GM18520 (cell line): Measurements from ENCODE around the gene CLUH.
"Not testable (repeated sequence)": the region's sequence is repeated elsewhere in the genome, so short reads cannot be mapped to it uniquely, and the experiment has no call there.

Experiments
- ATAC-seq: cut with Tn5 transposase; IDR thresholded peaks from one replicate; pipeline ENCODE4 v1.9.1; 2021; ENCODE audit not compliant: unreplicated experiment

CLUH gene

DNA sequence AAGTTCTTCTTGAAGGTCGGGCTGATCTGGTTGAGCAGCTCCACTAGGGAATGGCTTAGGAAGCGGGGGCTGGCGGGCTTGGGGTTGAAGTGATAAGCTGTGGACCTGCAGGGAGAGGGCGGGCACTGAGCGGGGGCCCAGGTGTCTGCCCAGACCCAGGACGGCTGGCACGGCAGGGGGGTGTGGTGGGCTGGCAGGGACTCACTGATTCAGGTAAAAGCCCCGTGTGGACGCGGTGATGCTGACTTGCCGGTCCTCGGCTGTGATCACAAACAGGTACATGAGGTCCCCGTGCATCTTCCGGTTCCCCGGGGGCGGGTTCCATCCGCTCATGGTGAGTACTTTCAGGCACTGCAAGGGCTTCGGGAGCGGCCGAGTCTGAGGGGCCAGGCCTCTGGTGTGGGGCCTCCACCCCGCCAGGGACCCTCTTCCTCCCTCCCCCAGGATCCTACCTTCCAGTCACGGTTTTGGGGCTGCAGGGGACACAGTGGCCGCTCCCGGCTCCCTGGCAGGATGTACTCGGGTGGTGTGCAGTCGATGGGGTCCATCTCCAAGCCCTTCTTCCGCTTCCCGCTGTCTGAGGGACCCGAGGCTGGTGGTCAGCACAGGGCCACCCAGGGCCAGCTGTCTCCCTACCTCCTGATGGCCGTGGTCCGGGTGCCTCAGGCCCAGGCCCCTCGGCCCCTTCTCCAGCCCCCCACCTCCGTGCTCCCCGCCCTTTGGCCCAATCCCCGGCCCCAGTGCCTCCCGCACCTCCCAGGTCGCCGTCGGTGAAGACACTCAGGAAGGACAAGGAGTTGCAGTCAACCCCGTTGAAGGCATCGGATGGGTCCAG is 10.2 kb downstream of the CLUH start:
- no peak for ATAC-seq

GRCh38 chr17:2700491-2701141 is 10.9 kb downstream of the CLUH start:
- no peak for ATAC-seq

- ATAC-seq = no peak
Measured at GRCh38 chr17:2700030-2700490, 11.5 kb downstream of the CLUH start.

- not testable (repeated sequence) for ATAC-seq
Measured at GRCh38 chr17:2699216-2699805, 12.3 kb downstream of the CLUH start.

GRCh38 chr17:2697611-2698162 is 13.9 kb downstream of the CLUH start:
- no peak for ATAC-seq

DNA sequence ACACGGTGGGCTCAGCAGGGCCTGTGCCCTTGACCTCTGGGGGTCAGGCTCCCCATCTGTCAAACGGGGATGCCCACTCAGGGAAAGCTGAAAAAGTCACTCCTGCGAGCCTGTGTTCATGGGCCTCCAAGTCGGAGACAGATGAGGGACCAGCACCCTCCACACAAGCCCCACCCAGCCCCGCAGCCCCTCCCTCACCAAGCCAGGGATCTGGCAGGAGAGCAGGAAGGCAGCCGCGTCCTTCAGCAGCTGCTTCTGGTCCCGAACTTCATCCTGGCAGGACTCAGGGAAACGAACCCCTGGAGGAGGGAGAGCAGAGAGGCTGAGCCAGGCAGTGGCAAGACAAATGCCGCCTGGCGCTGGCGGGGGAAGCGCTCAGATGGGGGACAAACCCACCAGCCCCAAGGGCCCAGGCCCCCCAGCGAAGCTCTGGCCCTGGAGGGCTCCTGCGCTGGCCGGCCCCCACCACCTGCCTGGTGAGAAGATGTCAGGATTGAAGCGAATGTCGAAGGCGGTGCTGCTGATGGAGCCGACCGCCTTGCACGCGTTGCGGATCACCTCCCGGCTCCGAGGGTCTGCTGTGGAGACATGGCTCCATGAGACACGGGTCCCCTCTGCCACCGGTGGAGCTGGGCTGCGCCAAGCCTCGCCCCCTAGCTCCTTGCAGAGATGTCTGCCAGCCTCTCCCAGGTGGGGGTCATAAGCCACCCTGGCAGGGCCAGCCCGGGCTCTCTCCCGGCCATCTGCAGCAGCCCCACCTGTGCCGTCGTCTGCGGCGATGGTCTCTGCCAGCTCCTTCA is 15.4 kb downstream of the CLUH start:
- ATAC-seq = no peak

DNA sequence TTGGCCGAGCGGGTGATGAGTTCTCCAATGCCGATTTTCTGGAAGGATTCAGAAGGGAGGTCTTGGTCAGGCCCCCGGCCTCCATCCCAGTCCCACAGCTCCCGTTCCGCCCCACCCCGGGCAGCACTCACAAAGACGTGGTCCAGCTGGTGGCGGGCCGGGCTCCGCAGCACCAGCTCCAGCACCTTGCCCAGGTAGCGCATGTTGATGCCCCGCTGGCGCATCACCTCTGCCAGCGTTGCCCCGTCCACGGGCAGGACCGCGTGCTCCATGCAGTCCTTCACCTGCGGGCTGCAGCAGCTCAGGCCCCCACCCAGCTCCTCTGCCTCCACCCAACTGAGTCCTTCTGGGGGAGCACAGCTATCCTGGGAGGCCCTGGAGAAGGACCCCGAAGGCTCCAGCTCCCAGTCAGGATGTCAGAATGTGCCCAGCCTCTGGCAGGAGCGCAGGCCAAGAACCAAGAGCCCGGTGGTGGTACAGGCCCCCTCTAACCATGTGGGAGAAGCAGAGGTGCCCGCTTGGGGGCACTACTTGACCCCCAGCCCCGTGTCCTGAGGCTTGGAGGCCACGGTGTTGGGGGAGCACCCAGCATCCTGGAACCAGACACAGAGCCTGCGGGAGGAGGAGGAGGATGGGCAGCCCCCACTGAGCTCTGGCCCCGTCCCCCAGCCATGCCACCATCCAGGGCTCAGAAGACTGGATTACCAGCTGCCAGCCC is 16.2 kb downstream of the CLUH start:
- ATAC-seq = no peak

DNA sequence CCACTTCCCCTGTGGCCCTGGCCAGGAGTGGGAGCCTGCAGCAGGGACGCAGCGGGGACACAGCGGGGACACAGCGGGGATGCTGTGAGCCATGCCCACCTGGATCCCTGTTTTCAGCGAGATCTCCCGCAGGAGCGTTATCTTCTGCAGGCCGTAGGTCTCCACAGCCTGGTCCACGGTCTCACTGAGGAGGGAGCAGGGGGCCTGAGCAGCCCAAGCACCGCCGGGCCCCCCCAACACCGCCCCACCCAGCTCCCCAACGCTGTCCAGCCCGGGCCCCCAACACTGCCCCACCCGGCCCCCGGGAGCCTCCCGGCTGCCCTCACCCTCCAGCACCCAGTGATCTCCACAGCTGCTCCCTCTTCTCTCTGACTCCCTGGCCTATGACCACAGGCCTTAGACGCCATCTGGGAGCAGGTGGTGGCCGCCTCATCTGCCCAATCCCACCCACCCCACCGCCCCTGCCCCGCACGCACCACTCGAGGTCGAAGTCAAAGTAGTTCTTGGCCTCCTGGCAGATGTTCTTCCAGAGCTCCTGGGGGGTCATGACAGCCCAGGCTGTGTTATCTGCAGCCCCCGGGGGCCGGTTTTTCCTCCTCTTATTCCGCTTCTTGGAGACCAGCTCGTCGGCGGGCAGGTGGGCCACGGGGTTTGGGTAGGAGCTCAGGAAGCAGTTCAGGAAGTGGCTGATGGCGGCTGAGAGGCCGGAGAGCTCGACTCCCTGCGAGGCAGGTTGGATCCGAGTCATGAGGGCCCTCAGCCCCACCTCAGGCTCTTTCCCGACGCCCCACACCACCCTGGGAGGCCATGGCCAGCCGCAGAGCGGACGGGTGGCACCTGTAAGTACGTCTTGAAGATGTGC is 17.0 kb downstream of the CLUH start:
- no peak for ATAC-seq

DNA sequence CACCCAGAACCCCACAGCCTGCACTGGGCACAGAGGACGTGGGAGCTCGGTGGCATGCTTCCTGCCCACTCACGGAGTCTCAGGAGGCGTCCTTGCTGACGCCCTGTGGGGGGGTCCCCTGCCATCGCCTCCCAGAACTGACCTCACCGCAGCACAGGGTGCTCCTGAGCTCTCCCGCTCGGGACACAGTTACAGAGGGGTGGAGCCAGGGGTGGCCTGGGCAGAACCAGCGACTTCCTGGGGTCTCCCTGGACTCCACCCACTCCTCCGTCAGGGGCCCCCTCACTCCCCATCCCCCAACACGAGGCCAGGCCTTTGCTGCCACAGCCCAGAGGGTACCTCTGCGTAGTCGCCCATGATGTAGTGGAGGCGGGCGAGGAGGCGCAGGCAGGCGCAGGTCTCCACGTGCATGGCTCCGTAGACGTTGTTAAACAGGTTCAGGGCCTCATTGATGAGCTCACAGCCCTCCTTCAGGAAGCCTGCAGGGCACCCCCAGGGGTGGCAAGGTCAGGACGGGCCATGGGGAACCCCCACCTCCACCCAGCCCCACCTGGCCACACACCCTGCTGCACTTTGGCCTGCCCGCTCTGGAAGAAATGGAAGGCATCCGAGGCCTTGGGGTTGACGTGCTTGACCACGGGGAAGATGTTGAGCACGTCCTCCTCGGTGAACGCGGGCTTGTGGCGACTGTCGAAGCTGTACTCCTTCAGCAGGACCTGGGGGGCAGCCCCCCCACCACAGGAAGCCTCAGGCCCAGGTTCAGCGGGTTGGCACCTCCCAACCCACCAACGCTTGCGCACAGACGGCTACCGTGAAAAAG is 17.8 kb downstream of the CLUH start:
- no peak for ATAC-seq

GRCh38 chr17:2692781-2693135 is 18.8 kb downstream of the CLUH start:
- ATAC-seq = no peak

- no peak for ATAC-seq
Measured at GRCh38 chr17:2691965-2692780, 19.4 kb downstream of the CLUH start.

DNA sequence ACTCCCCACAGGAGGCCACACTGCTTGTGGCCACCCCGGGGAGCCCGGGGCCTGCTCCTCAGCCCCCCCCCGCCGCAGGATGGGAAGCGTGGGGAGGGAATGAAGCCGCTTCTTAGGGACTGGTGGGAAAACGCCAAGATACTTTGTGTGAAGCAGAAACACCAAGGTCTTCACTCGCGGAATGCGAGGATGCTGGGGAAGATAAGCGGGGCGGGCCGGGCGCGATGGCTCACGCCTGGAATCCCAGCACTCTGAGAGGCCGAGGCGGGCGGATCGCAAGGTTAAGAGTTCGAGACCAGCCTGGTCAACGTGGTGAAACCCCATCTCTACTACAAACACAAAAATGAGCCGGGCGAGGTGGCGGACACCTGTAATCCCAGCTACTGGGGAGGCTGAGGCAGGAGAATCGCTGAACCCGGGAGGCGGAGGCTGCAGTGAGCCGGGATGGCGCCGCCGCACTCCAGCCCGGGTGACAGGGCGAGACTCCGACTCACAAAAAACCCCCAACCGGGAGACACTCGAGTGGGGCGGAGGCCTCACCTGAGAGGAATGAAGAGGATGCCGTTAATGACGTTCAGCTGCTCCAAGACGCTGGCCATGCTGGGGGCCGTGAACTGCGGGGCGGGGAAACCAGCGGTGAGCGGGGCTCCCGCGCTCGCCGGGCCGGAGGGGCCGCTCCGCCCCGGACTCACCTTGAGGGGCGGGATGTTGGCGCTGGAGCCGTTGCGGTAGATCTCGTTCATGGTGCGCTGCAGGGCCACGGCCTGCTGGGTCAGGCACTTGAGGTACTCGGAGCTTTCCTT is 20.3 kb downstream of the CLUH start:
- ATAC-seq = no peak

GRCh38 chr17:2690165-2691068 is 21.1 kb downstream of the CLUH start:
- ATAC-seq = no peak

DNA sequence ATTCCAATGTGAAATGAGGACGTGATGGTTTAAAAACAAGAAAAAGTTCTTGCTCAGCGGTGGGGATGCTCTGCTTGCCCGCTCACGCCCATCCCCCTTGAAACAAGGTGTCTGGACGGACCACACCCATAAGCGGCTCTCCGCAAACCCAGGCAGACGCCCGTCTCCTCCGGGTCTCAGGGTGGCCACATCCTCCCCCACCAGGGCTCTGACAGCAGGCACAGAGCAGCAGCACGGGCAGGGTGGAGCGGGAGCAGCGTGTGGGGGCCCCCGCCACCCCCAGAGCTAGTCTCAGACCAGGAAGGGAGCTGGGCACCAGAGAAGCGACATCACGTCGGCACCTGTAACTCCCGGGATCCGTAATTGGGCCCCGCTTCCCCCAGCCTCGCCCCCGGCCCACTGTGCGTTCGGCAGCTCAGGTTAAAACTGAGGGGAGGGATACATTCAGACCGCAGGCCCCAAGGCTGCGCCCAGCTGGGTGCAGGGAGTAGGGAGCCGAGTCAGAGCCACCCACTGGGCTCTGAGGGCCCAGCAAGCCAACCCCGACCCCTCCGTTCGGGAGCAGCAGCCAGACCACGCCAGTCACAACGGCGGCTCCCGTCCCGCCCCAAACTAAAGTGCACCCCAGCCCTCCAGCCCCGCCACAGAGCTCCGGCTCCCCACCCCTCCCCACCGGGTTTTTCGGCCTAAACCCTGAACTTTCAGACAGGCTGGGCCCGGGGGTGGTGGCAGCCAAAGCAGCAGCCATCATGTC is 22.0 kb downstream of the CLUH start:
- ATAC-seq = no peak
